K562 (cell line): Measurements from ENCODE around the gene NKG7. TPM values are rescaled to one million over a fixed set of nuclear protein-coding genes. Genes with fewer than 3 reads are reported as not detected.

Source experiments
- MEIS2 ChIP-seq: fragments of 450-650 bp; IDR thresholded peaks from 2 replicates; pipeline ENCODE4 v1.6.1; 2014; ENCODE audit warnings: mild to moderate bottlenecking; ENCODE audit not compliant: partially characterized antibody
- SMC3 ChIP-seq: conservative IDR thresholded peaks from 2 replicates; pipeline ENCODE4 v1.6.1; 2011; ENCODE audit warnings: low read depth, low read length, improper control_type of control experiment; ENCODE audit not compliant: insufficient read depth
- STAT5B ChIP-seq: fragments of 250-450 bp; sonication (Bioruptor Pico); IDR thresholded peaks from 2 replicates; pipeline ENCODE4 v1.8.0; 2021; ENCODE audit warnings: mild to moderate bottlenecking, inconsistent platforms
- ZNF347 ChIP-seq: fragments of 450-650 bp; formaldehyde crosslinking; IDR thresholded peaks from 2 replicates; pipeline ENCODE4 v1.4.0; 2020; ENCODE audit warnings: low read depth, mild to moderate bottlenecking, moderate library complexity
- ZNF384 ChIP-seq: IDR thresholded peaks from 2 replicates; pipeline ENCODE4 v1.6.1; 2012; ENCODE audit warnings: low read depth, low read length, improper control_type of control experiment
- ZNF57 ChIP-seq: fragments of 450-650 bp; formaldehyde crosslinking; IDR thresholded peaks from 2 replicates; pipeline ENCODE4 v1.4.0; 2020; ENCODE audit warnings: mild to moderate bottlenecking, moderate library complexity
- ZNF830 ChIP-seq: fragments of 250-450 bp; sonication (Bioruptor Pico); IDR thresholded peaks from 2 replicates; pipeline ENCODE4 v1.5.0; 2021; ENCODE audit warnings: mild to moderate bottlenecking
- polyA plus RNA-seq, 8 experiments: library from polyadenylated mRNA; depleted of rRNA in 4 of 8; stranded (reverse) in 5 of 8; unstranded in 3 of 8; fragments of >200 nt; fragmentation: Nextera tagmentation in 2 of 8; fragmentation: Illumina TruSeq in 1 of 8; extraction: Ambion mirVana in 2 of 8; extraction: Trizol in 1 of 8; gene quantifications; 2 replicates each; pipeline versions ENCODE4 v1.2.1 to v1.2.3, GENCODE V29; 2011 to 2014; ENCODE audit warnings: inconsistent platforms in 1 of 8, missing spikeins in 1 of 8
- total RNA-seq, 7 experiments: library from RNA; depleted of rRNA in 6 of 7; stranded (reverse); fragments of >200 nt in 6 of 7; fragmentation: Illumina TruSeq in 2 of 7; extraction: Trizol in 2 of 7; gene quantifications; 2 replicates each; pipeline versions ENCODE4 v1.2.1 to v1.2.3, GENCODE V29; 2011 to 2021; ENCODE audit warnings: low replicate concordance in 1 of 7
- TF ChIP-seq, protein P1 (sequence below), 2 experiments: fragments of 250-450 bp in 1 of 2; fragments of 450-650 bp in 1 of 2; sonication (Bioruptor Pico) in 1 of 2; IDR thresholded peaks; 2 replicates each; pipeline versions ENCODE4 v1.6.1 to v1.8.0; 2016 to 2021; ENCODE audit warnings: mild to moderate bottlenecking in 2 of 2, moderate library complexity in 2 of 2, missing compliant biosample characterization in 1 of 2, missing genetic modification characterization in 1 of 2
- TF ChIP-seq, protein P2 (sequence below): fragments of 450-650 bp; formaldehyde crosslinking; IDR thresholded peaks from 2 replicates; pipeline ENCODE4 v1.4.0; 2022; ENCODE audit warnings: missing genetic modification characterization
- TF ChIP-seq, protein P3 (sequence below): sonication (generic); formaldehyde crosslinking; IDR thresholded peaks from 2 replicates; pipeline ENCODE4 v1.8.1; 2022; ENCODE audit warnings: missing genetic modification reagents
- TF ChIP-seq, protein P4 (sequence below): fragments of 450-650 bp; IDR thresholded peaks from 2 replicates; pipeline ENCODE4 v1.7.0; 2016; ENCODE audit warnings: borderline replicate concordance

Gene NKG7
- total and polyA plus RNA-seq, 9 of the 15 experiments (the other 6 are each of a cell fraction or from before 2014, with no cell fraction given), result 0.30 to 0.70 (median 0.51) TPM; not detected in 2

DNA sequence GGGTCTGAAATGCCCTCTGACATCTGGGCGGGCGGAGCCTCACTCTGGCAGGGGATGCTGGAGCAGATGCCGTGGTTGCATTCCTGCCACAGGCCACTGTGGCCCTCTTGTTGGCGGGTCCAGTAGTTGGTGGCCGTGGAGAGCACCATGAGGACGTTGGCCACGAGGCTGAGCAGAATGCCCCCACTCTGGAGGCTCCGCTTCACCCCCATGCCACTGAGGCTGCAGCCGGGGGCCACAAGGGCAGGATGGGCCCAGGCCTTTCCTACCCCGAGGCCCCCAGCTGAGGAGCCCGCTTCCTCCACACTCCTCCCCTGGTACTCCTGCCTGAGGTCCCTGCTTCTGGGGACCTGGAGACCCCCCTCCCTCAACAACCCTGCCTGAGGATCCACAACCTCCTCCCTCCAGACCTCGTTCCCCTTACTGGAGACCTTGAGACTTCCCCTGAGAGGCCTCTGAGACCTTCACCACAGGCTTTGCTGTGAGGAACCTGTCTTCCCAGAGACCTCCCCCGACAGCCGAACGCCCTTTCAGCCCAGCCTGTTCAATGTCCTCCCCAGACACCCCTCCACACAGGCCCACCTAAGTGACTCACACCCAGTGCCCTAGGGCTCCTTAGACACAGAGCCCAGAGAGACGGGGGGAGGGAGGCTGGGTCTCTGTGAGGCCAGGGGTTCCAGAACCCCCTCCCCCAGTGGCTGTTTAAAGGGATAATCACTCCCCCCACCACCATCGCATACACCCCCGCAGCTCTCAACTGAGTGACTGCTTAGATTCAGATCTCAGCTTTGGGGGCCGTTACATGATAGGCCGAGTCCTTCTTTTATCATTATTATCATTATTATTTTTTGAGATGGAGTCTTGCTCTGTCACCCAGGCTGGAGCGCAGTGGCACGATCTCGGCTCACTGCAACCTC lies 3.8 kb downstream of the NKG7 start, which contains the start of gene CLDND2 (continued):
- TF ChIP-seq, protein P1, sequence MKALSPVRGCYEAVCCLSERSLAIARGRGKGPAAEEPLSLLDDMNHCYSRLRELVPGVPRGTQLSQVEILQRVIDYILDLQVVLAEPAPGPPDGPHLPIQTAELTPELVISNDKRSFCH (CRISPR knock-in tag; IDR thresholded peaks at IDR 0.05), result no peak
- TF ChIP-seq, protein P1 (tag; IDR thresholded peaks at IDR 0.05), result no peak
- TF ChIP-seq, protein P2, sequence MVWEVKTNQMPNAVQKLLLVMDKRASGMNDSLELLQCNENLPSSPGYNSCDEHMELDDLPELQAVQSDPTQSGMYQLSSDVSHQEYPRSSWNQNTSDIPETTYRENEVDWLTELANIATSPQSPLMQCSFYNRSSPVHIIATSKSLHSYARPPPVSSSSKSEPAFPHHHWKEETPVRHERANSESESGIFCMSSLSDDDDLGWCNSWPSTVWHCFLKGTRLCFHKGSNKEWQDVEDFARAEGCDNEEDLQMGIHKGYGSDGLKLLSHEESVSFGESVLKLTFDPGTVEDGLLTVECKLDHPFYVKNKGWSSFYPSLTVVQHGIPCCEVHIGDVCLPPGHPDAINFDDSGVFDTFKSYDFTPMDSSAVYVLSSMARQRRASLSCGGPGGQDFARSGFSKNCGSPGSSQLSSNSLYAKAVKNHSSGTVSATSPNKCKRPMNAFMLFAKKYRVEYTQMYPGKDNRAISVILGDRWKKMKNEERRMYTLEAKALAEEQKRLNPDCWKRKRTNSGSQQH (CRISPR knock-in tag), result no peak
- TF ChIP-seq ZNF347 (CRISPR knock-in tag), result no peak
- no peak for TF ChIP-seq ZNF830 (CRISPR knock-in tag)
- TF ChIP-seq, protein P3, sequence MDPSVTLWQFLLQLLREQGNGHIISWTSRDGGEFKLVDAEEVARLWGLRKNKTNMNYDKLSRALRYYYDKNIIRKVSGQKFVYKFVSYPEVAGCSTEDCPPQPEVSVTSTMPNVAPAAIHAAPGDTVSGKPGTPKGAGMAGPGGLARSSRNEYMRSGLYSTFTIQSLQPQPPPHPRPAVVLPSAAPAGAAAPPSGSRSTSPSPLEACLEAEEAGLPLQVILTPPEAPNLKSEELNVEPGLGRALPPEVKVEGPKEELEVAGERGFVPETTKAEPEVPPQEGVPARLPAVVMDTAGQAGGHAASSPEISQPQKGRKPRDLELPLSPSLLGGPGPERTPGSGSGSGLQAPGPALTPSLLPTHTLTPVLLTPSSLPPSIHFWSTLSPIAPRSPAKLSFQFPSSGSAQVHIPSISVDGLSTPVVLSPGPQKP (CRISPR knock-in tag), result no peak
- TF ChIP-seq ZNF57 (CRISPR knock-in tag), result no peak
- no peak for TF ChIP-seq MEIS2
- TF ChIP-seq, protein P4, sequence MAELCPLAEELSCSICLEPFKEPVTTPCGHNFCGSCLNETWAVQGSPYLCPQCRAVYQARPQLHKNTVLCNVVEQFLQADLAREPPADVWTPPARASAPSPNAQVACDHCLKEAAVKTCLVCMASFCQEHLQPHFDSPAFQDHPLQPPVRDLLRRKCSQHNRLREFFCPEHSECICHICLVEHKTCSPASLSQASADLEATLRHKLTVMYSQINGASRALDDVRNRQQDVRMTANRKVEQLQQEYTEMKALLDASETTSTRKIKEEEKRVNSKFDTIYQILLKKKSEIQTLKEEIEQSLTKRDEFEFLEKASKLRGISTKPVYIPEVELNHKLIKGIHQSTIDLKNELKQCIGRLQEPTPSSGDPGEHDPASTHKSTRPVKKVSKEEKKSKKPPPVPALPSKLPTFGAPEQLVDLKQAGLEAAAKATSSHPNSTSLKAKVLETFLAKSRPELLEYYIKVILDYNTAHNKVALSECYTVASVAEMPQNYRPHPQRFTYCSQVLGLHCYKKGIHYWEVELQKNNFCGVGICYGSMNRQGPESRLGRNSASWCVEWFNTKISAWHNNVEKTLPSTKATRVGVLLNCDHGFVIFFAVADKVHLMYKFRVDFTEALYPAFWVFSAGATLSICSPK, result no peak
- no peak for TF ChIP-seq ZNF384
- no peak for TF ChIP-seq SMC3
- TF ChIP-seq STAT5B, result no peak
